HL-60 (cell line): ENCODE measurements around the gene INKA2.

Experiments
- CTCF ChIP-seq: IDR thresholded peaks from one replicate; pipeline ENCODE4 v1.5.1; 2011; ENCODE audit warnings: low read length, control low read depth, inconsistent platforms; ENCODE audit not compliant: insufficient read depth
- POLR2AphosphoS5 ChIP-seq: IDR thresholded peaks from 2 replicates; pipeline ENCODE4 v1.6.1; 2012; ENCODE audit warnings: low read depth
- REST ChIP-seq: IDR thresholded peaks from 2 replicates; pipeline ENCODE4 v1.6.1; 2012; ENCODE audit warnings: low read depth; ENCODE audit not compliant: insufficient replicate concordance
- SPI1 ChIP-seq: IDR thresholded peaks from 2 replicates; pipeline ENCODE4 v1.6.1; 2012; ENCODE audit warnings: low read depth, mild to moderate bottlenecking, borderline replicate concordance

GRCh38 chr1:111705841-111706240 is 33.4 kb downstream of the INKA2 start:
- no peak for TF ChIP-seq CTCF
- no peak for TF ChIP-seq POLR2AphosphoS5
- no peak for TF ChIP-seq REST
- no peak for TF ChIP-seq SPI1
